ENCODE measurements around the gene BACH1. TPM values are rescaled to one million over a fixed set of nuclear protein-coding genes. Genes with fewer than 3 reads are reported as not detected.

BACH1 gene
- total RNA-seq, 2 donors from 2014 or later: 31.3 to 44.3 TPM

DNA sequence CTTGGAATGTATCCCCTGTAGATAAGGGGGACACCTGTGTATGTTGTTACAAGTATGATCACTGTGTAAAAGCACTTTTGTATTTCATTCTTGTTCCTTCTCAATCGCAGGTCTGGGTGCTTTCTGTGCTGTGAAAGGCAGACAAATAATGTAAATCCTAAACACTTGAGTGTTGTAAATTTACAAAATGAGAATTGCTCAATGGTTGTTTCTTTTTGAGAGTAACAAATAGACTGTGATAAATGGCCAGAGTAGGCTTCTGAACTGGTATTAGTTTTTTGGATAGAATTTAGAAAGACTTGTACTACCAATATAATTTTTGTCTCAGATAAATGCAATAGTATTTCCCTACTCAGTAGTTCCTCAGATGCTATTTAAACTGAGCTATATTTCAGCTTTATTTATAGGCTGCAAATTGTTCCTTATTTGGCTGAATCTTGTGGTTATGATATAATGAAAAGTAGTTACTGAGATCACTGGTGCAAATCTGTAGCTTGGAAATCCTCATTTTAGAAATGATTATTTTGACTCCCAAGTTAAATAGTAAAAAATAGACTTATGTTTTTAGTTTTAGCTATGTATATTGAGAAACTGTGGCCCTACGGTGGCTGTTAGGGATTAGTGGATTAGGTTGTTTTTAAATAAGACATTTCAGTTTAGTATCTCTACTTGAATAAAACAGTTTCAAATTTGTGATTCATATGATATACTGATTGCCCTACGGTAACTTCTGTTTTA lies 9.2 kb downstream of the BACH1 start:
- peak overlapping the region in 1 of 2 donors; percentile 39 for H3K4me3 Mint-ChIP-seq
- no peak overlapping the region for H3K27ac Mint-ChIP-seq
- H3K36me3 Mint-ChIP-seq (ENCODE audit: insufficient read depth in 2 of 2): peaks cover 9% of the 10 kb centered on the region in 2 donors
- no peak for DNase-seq
- peaks cover 74% of the 10 kb centered on the region for H3K4me1 Mint-ChIP-seq (ENCODE audit: low read depth)
- peaks cover 0 to 4% of the 10 kb centered on the region in 2 donors for H3K9me3 Mint-ChIP-seq
- ATAC-seq (replicated peaks in 1 of 2): peak; percentile 8 to 25
- no peaks in the 10 kb centered on the region for H3K27me3 Mint-ChIP-seq (ENCODE audit: low read depth)

DNA sequence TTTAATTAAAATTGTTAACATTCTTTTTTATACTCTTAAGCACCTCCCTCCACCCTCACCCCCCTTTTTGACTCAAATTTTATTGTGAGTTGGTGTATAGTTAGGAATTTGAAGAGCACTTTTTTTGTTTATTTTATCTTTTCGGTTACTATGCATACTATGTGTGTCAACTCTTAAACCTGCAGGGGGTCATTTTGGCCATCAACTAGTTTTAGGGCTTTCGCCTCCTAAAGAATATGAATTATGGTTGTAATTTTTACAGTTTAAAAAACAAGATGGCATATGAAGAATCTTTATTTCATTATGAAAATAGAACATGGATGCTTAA lies 9.7 kb downstream of the BACH1 start:
- H3K4me3 Mint-ChIP-seq: peak overlapping the region in 1 of 2 donors; percentile 6
- DNase-seq (no peak), ATAC-seq (replicated peaks in 1 of 2) (no peak)
- no peak overlapping the region for H3K27ac Mint-ChIP-seq
- no peaks in the 10 kb centered on the region for H3K27me3 Mint-ChIP-seq (ENCODE audit: low read depth)
- peaks cover 0 to 4% of the 10 kb centered on the region in 2 donors for H3K9me3 Mint-ChIP-seq
- peaks cover 74% of the 10 kb centered on the region for H3K4me1 Mint-ChIP-seq (ENCODE audit: low read depth)
- H3K36me3 Mint-ChIP-seq (ENCODE audit: insufficient read depth in 2 of 2): peaks cover 9% of the 10 kb centered on the region in 2 donors

- no peak overlapping the region for H3K4me3 Mint-ChIP-seq
Observed at GRCh38 chr21:29309703-29310102, 11.0 kb downstream of the BACH1 start.

GRCh38 chr21:29311802-29312201 lies 13.1 kb downstream of the BACH1 start:
- peaks cover 7 to 9% of the 10 kb centered on the region in 2 donors for H3K36me3 Mint-ChIP-seq (ENCODE audit: insufficient read depth in 2 of 2)
- peaks cover 0 to 4% of the 10 kb centered on the region in 2 donors for H3K9me3 Mint-ChIP-seq
- H3K27ac Mint-ChIP-seq: peak overlapping the region; percentile 4
- peaks cover 65% of the 10 kb centered on the region for H3K4me1 Mint-ChIP-seq (ENCODE audit: low read depth)
- no peaks in the 10 kb centered on the region for H3K27me3 Mint-ChIP-seq (ENCODE audit: low read depth)
- ATAC-seq (replicated peaks in 1 of 2) (no peak), DNase-seq (no peak)
- no peak overlapping the region for H3K4me3 Mint-ChIP-seq

More at GRCh38 chr21:29309703-29310102, 11.0 kb downstream of the BACH1 start:
- no peak for ATAC-seq (replicated peaks in 1 of 2)
- H3K36me3 Mint-ChIP-seq (ENCODE audit: insufficient read depth in 2 of 2): peaks cover 9% of the 10 kb centered on the region in 2 donors
- DNase-seq: no peak
- no peaks in the 10 kb centered on the region for H3K27me3 Mint-ChIP-seq (ENCODE audit: low read depth)
- peaks cover 0 to 4% of the 10 kb centered on the region in 2 donors for H3K9me3 Mint-ChIP-seq
- H3K4me1 Mint-ChIP-seq (ENCODE audit: low read depth): peaks cover 70% of the 10 kb centered on the region
- no peak overlapping the region for H3K27ac Mint-ChIP-seq

DNA sequence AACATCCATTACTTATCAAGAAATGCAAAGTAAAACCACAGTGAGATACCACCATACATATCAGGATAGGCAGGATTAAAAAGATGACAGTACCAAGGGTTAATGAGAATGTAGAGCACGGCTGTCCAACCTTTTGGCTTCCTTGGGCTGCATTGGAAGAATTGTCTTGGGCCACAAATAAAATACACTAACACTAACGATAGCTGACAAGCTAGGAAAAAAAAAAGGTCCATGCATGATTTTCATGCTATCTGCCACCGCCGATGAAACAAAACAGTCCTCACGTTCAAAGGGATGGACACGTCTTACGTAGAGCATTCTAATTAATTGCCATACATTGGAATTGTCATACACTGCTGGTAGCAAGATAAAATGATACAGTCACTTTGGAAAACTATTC lies 14.3 kb downstream of the BACH1 start:
- Mint-ChIP-seq H3K9me3 (peaks cover 0 to 4% of the 10 kb centered on the region in 2 donors), H3K27ac (no peak overlapping the region), H3K36me3 (ENCODE audit: insufficient read depth in 2 of 2) (peaks cover 7 to 9% of the 10 kb centered on the region in 2 donors), H3K27me3 (ENCODE audit: low read depth) (no peaks in the 10 kb centered on the region), H3K4me1 (ENCODE audit: low read depth) (peaks cover 64% of the 10 kb centered on the region), H3K4me3 (no peak overlapping the region)
- ATAC-seq (replicated peaks in 1 of 2): no peak
- DNase-seq: no peak

DNA sequence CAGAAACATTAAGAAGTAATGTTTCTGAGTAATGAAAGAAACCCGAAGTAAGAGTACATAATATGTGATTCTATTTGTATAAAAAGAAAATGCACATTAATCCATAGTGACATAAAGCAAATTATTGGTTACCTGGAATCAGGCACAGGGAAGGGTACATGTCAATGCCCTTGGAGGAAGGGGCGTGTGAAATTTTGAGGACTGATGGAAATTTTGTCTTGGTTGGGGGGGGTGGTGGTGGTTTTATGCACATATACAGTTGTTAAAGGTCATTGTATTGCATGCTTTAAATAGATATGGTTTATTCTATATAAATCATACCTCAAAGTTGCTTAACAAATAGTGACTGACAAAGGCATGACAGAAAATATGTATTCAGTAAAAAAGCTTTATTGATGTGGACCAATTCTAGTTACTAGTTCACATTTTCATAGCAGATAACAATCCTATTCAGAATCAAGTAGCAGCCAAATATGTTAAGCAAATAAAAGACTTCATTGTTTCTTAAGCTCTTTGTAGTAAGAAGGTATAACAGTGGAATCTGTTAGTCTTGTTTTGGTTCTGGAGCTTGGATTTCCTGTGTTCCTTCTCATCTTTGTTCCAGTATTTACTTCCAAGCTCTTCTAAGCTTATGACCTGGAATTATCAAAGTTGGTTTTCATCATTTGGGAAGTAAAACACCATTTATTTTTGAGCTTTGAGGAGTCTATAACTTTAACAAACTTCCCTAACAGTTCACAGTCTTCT lies 15.1 kb downstream of the BACH1 start:
- Mint-ChIP-seq H3K27ac (peak overlapping the region; percentile 50), H3K27me3 (ENCODE audit: low read depth) (no peaks in the 10 kb centered on the region), H3K9me3 (peaks cover 0 to 4% of the 10 kb centered on the region in 2 donors), H3K36me3 (ENCODE audit: insufficient read depth in 2 of 2) (peaks cover 8 to 9% of the 10 kb centered on the region in 2 donors), H3K4me3 (no peak overlapping the region), H3K4me1 (ENCODE audit: low read depth) (peaks cover 64% of the 10 kb centered on the region)
- no peak for DNase-seq
- no peak for ATAC-seq (replicated peaks in 1 of 2)

DNA sequence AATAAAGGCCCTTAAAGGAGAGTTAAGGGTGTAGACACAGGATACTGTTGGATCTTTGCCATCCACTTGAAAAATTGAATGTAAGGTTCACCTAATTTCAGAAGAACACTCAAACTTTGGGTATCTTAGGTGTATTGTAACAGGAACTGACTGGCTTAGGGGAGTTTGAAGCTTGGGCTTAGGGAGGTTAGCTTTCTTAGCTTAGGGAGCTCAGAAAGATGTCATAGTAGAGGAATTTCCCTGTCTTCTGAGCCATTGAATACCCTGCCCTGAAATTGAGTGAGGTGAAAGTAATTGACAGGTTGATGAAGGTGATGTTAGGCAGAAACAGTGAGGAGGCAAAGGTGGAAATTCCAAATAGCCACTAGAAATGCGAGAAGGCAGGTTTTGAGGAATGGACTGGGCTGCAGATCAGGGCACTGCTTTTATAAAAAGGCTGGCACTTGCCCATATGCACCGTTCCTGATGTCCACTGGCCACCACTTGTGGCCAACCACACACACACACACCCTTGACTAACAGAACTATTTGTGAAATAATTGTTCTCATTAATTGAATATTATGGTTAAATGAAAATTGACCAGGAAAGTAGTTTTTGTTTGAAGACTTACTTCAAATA lies 16.5 kb downstream of the BACH1 start:
- Mint-ChIP-seq H3K4me1 (ENCODE audit: low read depth) (peaks cover 64% of the 10 kb centered on the region), H3K9me3 (peaks cover 0 to 7% of the 10 kb centered on the region in 2 donors), H3K27ac (no peak overlapping the region), H3K36me3 (ENCODE audit: insufficient read depth in 2 of 2) (peaks cover 8 to 9% of the 10 kb centered on the region in 2 donors), H3K27me3 (ENCODE audit: low read depth) (no peaks in the 10 kb centered on the region), H3K4me3 (no peak overlapping the region)
- ATAC-seq (replicated peaks in 1 of 2) (no peak), DNase-seq (no peak)

DNA sequence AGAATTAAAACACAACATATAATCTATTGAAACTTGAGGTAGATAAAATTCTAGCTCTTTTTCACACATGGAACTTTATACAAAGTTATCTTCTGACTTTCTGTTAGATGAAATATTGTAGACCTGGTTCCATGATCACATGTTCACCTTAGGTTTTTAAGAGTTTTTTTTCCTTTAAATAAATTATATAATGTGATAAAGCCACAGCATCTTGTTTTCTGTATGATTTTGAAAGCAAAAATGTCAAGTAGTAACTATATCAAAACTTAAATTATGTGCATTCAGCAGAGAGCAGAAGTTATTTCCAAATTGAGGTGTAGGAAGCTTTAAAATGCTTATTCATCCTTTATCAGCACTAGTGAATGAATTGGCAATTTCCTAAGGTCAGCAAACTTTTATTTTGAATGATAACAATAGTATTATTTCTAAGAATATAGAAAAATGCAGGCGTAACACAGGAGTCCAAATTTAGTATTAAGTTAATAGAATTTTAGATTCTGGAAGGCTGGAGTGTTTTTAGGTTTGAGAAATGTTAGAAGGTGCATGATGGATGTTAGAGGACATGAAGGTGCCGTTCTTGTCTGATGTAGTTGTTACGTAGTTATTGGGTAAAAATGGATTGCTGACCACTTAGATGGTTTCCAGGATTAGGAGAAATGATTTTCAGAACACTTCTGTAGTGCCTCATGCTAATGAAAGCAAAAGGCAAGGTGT lies 17.5 kb downstream of the BACH1 start:
- Mint-ChIP-seq H3K36me3 (ENCODE audit: insufficient read depth in 2 of 2) (peaks cover 6% of the 10 kb centered on the region in 2 donors), H3K9me3 (peaks cover 0 to 3% of the 10 kb centered on the region in 2 donors), H3K27ac (no peak overlapping the region), H3K27me3 (ENCODE audit: low read depth) (no peaks in the 10 kb centered on the region), H3K4me1 (ENCODE audit: low read depth) (peaks cover 64% of the 10 kb centered on the region), H3K4me3 (no peak overlapping the region)
- DNase-seq: no peak
- ATAC-seq (replicated peaks in 1 of 2): no peak

- Mint-ChIP-seq H3K27ac (no peak overlapping the region), H3K4me3 (no peak overlapping the region), H3K27me3 (ENCODE audit: low read depth) (no peaks in the 10 kb centered on the region), H3K4me1 (ENCODE audit: low read depth) (peaks cover 64% of the 10 kb centered on the region), H3K9me3 (peaks cover 0 to 3% of the 10 kb centered on the region in 2 donors), H3K36me3 (ENCODE audit: insufficient read depth in 2 of 2) (peaks cover 7 to 11% of the 10 kb centered on the region in 2 donors)
- ATAC-seq (replicated peaks in 1 of 2): no peak
- DNase-seq: no peak
Observed at GRCh38 chr21:29316806-29317205, 18.1 kb downstream of the BACH1 start.

GRCh38 chr21:29318354-29318753 lies 19.6 kb downstream of the BACH1 start:
- Mint-ChIP-seq H3K4me1 (ENCODE audit: low read depth) (peaks cover 53% of the 10 kb centered on the region), H3K27ac (peak overlapping the region; percentile 21), H3K9me3 (peaks cover 0 to 3% of the 10 kb centered on the region in 2 donors), H3K4me3 (no peak overlapping the region), H3K27me3 (ENCODE audit: low read depth) (no peaks in the 10 kb centered on the region), H3K36me3 (ENCODE audit: insufficient read depth in 2 of 2) (peaks cover 7 to 15% of the 10 kb centered on the region in 2 donors)
- no peak for DNase-seq
- ATAC-seq (replicated peaks in 1 of 2): no peak

DNA sequence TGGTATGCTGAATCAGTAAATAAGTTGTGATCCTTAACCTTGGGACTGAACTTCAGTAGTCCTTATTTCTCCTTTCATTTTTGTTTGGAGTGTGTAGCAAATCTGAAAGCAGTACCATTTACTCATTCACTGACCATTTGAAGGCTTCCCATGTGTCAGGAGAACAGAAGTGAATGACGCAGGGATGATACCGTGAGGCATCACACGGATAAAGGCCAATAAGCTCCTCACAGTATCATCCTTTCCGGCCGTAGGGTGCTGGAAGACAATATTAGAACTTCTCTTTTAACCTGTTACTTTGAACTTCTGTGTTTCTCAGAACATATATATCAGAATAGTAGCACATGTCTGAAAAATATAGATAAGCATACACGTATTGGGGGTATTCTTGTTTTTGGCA lies 21.3 kb downstream of the BACH1 start:
- peaks cover 40% of the 10 kb centered on the region for H3K4me1 Mint-ChIP-seq (ENCODE audit: low read depth)
- no peak for ATAC-seq (replicated peaks in 1 of 2)

GRCh38 chr21:29321217-29321616 lies 22.5 kb downstream of the BACH1 start:
- Mint-ChIP-seq H3K4me3 (no peak overlapping the region), H3K27me3 (ENCODE audit: low read depth) (no peaks in the 10 kb centered on the region), H3K27ac (no peak overlapping the region), H3K9me3 (peaks cover 0 to 3% of the 10 kb centered on the region in 2 donors), H3K4me1 (ENCODE audit: low read depth) (peaks cover 33% of the 10 kb centered on the region), H3K36me3 (ENCODE audit: insufficient read depth in 2 of 2) (peaks cover 7 to 23% of the 10 kb centered on the region in 2 donors)
- DNase-seq: no peak
- no peak for ATAC-seq (replicated peaks in 1 of 2)

More for the DNA sequence above, 21.3 kb downstream of the BACH1 start:
- Mint-ChIP-seq H3K36me3 (ENCODE audit: insufficient read depth in 2 of 2) (peaks cover 7 to 20% of the 10 kb centered on the region in 2 donors), H3K27me3 (ENCODE audit: low read depth) (no peaks in the 10 kb centered on the region), H3K9me3 (peaks cover 0 to 3% of the 10 kb centered on the region in 2 donors), H3K4me3 (no peak overlapping the region), H3K27ac (no peak overlapping the region)
- DNase-seq: no peak

Data from activated T-cell treated with anti-CD3 and anti-CD28 coated beads, Interleukin-2, amount 50 U/mL, for 72 hours (primary cell).